Middle frontal gyrus (tissue), 1 donor: ENCODE data around the gene UIMC1.
A peak's percentile ranks its signal among the peaks of the same experiment; 100 is the strongest.
"Not testable (repeated sequence)": the region's sequence is repeated elsewhere in the genome, so short reads cannot be mapped to it uniquely, and the experiment has no call there.

Source experiments
- DNase-seq: peaks from one replicate; pipeline ENCODE4 v3.0.0-alpha.2; 2015; ENCODE audit warnings: low spot score; ENCODE audit errors: extremely low spot score

Gene UIMC1

GRCh38 chr5:177008716-177009115 is 2.1 kb upstream of the UIMC1 start:
- no peak for DNase-seq

- peak; percentile 80 for DNase-seq
Measured at GRCh38 chr5:177005619-177006264, 837 bp downstream of the UIMC1 start.

GRCh38 chr5:177004961-177005360 is 1.6 kb downstream of the UIMC1 start:
- no peak for DNase-seq

- no peak for DNase-seq
Measured at GRCh38 chr5:177003649-177004048, 2.9 kb downstream of the UIMC1 start.

GRCh38 chr5:176999526-176999925 is 7.1 kb downstream of the UIMC1 start:
- DNase-seq = not testable (repeated sequence)

- no peak for DNase-seq
Measured at GRCh38 chr5:176998828-176999227, 7.8 kb downstream of the UIMC1 start.

GRCh38 chr5:176996780-176997179 is 9.8 kb downstream of the UIMC1 start:
- DNase-seq = no peak

- DNase-seq = no peak
Measured at GRCh38 chr5:176995896-176996767, 10.4 kb downstream of the UIMC1 start.

- DNase-seq = no peak
Measured at GRCh38 chr5:176995122-176995490, 11.5 kb downstream of the UIMC1 start.

- no peak for DNase-seq
Measured at GRCh38 chr5:176994460-176995121, 12.0 kb downstream of the UIMC1 start.

- not testable (repeated sequence) for DNase-seq
Measured at GRCh38 chr5:176993081-176993480, 13.5 kb downstream of the UIMC1 start.

- no peak for DNase-seq
Measured at GRCh38 chr5:176987583-176987982, 19.0 kb downstream of the UIMC1 start.

GRCh38 chr5:176986280-176986679 is 20.3 kb downstream of the UIMC1 start:
- DNase-seq = no peak

GRCh38 chr5:176985516-176985915 is 21.1 kb downstream of the UIMC1 start:
- DNase-seq = no peak

GRCh38 chr5:176984176-176984575 is 22.4 kb downstream of the UIMC1 start:
- DNase-seq = not testable (repeated sequence)

GRCh38 chr5:176983593-176983992 is 23.0 kb downstream of the UIMC1 start:
- not testable (repeated sequence) for DNase-seq

- DNase-seq = not testable (repeated sequence)
Measured at GRCh38 chr5:176983112-176983511, 23.5 kb downstream of the UIMC1 start.

- no peak for DNase-seq
Measured at GRCh38 chr5:176980818-176981217, 25.8 kb downstream of the UIMC1 start.

GRCh38 chr5:176979669-176980068 is 26.9 kb downstream of the UIMC1 start:
- no peak for DNase-seq

- DNase-seq = no peak
Measured at GRCh38 chr5:176965633-176966032, 40.9 kb downstream of the UIMC1 start.

GRCh38 chr5:176959051-176959450 is 47.5 kb downstream of the UIMC1 start:
- no peak for DNase-seq

GRCh38 chr5:176956756-176957155 is 49.8 kb downstream of the UIMC1 start:
- DNase-seq = no peak
